Stimulated activated effector memory CD8-positive, alpha-beta T cell treated with anti-CD3 and anti-CD28 coated beads, Interleukin-12 subunit alpha, Interleukin-12 subunit beta, amount 100 ng/mL, for 72 hours (primary cell): ENCODE data around the gene DMAC2.
A peak's percentile ranks its signal among the peaks of the same experiment; 100 is the strongest.

Experiments
- ATAC-seq: fragments of 150-1000 bp; cut with Tn5 transposase; 2 replicates; pipeline ENCODE4 v1.10.0; 2021
- DNase-seq, 2 donors: peaks; one replicate each; pipeline ENCODE4 v3.0.0; 2021 to 2022; ENCODE audit warnings: low spot score in 2 of 2
- H3K27ac Mint-ChIP-seq: one replicate; pipeline ENCODE4 v1.8.0; 2022; ENCODE audit warnings: mild to moderate bottlenecking, mixed read lengths
- H3K36me3 Mint-ChIP-seq: one replicate; pipeline ENCODE4 v1.8.0; 2022; ENCODE audit warnings: mild to moderate bottlenecking, mixed read lengths
- H3K4me1 Mint-ChIP-seq: one replicate; pipeline ENCODE4 v1.8.0; 2022; ENCODE audit warnings: mixed read lengths
- H3K4me3 Mint-ChIP-seq: one replicate; pipeline ENCODE4 v1.8.0; 2022; ENCODE audit warnings: mild to moderate bottlenecking, mixed read lengths
- H3K9me3 Mint-ChIP-seq: one replicate; pipeline ENCODE4 v1.8.0; 2022; ENCODE audit warnings: mixed read lengths

The DMAC2 gene

DNA sequence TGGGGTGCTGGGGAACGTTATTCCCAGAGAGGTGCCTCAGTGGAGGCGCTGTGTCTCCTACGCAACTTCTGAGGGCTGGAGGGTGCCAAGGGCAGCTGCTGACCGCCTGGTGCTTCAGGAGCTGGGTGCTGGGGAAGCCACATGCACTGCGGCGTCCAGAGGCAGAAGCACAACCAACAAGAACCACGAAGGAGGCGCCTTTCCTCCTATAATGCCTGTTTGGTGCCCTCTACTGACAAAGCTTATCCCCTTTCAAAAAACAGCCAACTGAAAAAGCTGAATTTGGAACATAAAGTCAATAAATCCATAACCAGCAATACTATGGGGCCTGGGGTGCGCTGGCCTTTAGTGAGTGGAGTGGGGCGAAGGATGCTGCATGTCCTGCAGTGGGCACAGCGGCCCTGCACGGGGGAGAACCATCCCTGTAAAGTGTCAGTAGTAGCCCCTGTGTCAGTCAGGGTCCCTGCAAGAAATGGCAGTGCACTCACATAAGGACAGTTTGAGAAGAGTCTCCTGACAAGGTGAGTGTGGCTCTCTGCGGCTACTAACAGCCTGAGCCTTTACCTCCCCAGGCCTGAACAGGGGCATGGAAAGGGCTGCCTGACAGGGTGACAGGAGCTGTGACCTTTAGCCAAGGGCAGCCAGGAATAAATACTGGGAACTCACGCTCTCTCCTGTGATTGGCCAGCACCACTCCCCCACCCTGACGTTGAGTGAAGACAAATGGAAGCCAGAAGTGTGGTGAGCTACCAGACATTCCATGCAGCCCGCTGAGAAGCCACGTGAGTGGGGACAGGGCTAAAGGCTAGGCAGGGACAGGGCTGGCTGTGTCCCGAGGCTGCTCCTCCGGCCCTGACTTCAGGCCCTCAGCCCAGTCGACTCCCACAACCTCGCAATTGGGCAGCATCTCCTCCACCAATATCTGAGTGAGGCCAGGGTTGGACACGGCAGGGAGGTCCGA is 8.0 kb downstream of the DMAC2 start:
- peaks cover 43% of the 10 kb centered on the region for H3K4me1 Mint-ChIP-seq
- H3K9me3 Mint-ChIP-seq = no peaks in the 10 kb centered on the region
- ATAC-seq = no peak
- DNase-seq = no peak
- peak overlapping the region; percentile 56 for H3K27ac Mint-ChIP-seq
- H3K4me3 Mint-ChIP-seq = no peak overlapping the region
- H3K36me3 Mint-ChIP-seq = peaks cover 69% of the 10 kb centered on the region

- Mint-ChIP-seq H3K4me1 (peaks cover 45% of the 10 kb centered on the region), H3K4me3 (no peak overlapping the region), H3K36me3 (peaks cover 63% of the 10 kb centered on the region), H3K9me3 (no peaks in the 10 kb centered on the region), H3K27ac (peak overlapping the region; percentile 56)
- ATAC-seq = no peak
- no peak for DNase-seq
Measured at GRCh38 chr19:41430922-41431321, 8.8 kb downstream of the DMAC2 start.

GRCh38 chr19:41428481-41428859 is 11.2 kb downstream of the DMAC2 start:
- H3K36me3 Mint-ChIP-seq = peaks cover 52% of the 10 kb centered on the region
- DNase-seq (no peak), ATAC-seq (no peak)
- H3K4me1 Mint-ChIP-seq = peaks cover 52% of the 10 kb centered on the region
- H3K27ac Mint-ChIP-seq = peak overlapping the region; percentile 96
- peak overlapping the region; percentile 87 for H3K4me3 Mint-ChIP-seq
- no peaks in the 10 kb centered on the region for H3K9me3 Mint-ChIP-seq

DNA sequence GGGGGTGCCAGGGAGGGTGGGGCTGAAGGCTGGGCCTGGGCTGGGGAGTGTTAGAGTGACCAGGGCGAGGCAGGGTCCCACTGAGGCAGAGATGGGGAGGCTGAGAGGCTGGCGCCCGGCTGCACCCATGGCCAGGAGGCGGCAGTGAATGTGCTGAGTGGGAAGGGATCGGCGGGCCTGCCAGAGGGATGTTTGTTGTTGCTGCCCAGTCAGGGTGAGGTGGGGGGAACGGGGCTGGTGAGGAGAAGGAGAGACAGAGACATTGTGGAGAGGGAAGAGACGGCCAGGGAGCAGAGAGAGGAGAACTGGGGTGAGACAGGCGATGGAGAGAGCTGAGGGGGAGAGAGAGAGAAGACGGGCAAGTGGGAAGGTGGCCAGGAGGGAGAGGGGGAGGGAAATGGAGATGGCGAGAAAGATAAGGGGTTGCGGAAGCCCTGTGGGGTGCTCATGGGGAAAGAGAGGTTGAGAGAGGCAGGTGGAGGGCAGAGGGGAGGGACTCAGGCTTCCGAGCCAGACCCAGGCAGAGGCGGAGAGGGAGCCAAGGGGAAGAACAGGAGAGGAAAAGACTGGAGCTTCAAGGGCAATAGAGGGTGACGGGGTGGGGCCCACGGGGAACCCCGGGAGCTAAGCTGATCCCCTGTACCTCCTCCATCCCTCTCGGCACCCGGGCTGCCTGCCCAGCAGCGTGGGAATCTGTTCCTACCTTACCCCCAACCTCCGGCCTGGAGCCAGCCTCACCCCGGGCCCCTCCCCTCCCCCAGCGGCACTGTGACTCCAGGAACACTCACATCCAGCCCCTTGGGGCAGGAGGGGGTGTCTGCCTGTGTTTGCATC is 11.8 kb downstream of the DMAC2 start:
- H3K36me3 Mint-ChIP-seq = peaks cover 52% of the 10 kb centered on the region
- H3K9me3 Mint-ChIP-seq = no peaks in the 10 kb centered on the region
- ATAC-seq (peak; percentile 61), DNase-seq (peak in 1 of 2 donors; percentile 69)
- H3K4me3 Mint-ChIP-seq = peak overlapping the region; percentile 87
- H3K27ac Mint-ChIP-seq = peak overlapping the region; percentile 96
- H3K4me1 Mint-ChIP-seq = peaks cover 52% of the 10 kb centered on the region

DNA sequence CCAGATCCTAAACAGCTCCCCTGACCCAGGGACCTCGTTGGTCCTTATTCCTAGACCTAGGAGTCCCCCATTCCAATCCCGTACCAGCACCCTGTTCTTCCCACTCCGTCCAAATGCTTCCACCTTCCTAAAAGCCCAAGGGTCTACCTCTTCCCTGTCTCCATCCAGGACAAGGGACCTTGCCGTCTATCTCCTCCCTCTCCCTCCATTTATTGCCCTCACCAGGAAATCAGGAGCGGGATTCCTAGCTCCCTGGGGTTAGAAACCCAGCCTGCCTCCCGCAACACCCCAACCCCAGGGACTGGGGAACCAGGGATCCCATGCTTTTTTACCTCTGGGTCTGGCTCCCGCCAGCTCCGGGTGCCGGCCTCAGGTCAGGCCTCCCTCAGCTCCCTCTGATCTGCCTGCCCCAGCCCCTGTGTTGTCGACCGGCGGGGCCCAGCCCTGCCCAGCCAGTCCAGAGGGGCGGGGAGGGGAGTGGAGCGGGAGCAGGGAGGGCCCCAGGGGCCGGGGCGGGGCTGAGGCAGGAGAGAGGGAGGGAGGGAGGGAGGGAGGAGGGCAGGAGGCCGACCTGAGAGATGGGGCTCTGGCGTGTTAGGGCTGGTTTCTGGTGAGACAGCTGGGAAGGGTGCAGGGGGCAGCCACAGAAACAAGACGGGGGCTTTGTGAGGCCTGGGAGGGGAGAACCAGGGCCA is 12.6 kb downstream of the DMAC2 start, which contains the start of gene B3GNT8:
B3GNT8 (minus strand) TSS at position 423 of the 695 bp plus-strand sequence. CDS start 596 bp downstream, outside the sequence.
- ATAC-seq (peak; percentile 82), DNase-seq (peak; percentile 36 to 56)
- Mint-ChIP-seq H3K9me3 (no peaks in the 10 kb centered on the region), H3K36me3 (peaks cover 45% of the 10 kb centered on the region), H3K4me3 (peak within 1 kb of the TSS; percentile 87), H3K4me1 (peaks cover 47% of the 10 kb centered on the region), H3K27ac (peak within 1 kb of the TSS; percentile 96)

GRCh38 chr19:41426116-41426841 is 13.4 kb downstream of the DMAC2 start:
- Mint-ChIP-seq H3K9me3 (no peaks in the 10 kb centered on the region), H3K4me1 (peaks cover 47% of the 10 kb centered on the region), H3K27ac (peak overlapping the region; percentile 96), H3K36me3 (peaks cover 44% of the 10 kb centered on the region), H3K4me3 (peak overlapping the region; percentile 87)
- DNase-seq = no peak
- ATAC-seq = no peak

DNA sequence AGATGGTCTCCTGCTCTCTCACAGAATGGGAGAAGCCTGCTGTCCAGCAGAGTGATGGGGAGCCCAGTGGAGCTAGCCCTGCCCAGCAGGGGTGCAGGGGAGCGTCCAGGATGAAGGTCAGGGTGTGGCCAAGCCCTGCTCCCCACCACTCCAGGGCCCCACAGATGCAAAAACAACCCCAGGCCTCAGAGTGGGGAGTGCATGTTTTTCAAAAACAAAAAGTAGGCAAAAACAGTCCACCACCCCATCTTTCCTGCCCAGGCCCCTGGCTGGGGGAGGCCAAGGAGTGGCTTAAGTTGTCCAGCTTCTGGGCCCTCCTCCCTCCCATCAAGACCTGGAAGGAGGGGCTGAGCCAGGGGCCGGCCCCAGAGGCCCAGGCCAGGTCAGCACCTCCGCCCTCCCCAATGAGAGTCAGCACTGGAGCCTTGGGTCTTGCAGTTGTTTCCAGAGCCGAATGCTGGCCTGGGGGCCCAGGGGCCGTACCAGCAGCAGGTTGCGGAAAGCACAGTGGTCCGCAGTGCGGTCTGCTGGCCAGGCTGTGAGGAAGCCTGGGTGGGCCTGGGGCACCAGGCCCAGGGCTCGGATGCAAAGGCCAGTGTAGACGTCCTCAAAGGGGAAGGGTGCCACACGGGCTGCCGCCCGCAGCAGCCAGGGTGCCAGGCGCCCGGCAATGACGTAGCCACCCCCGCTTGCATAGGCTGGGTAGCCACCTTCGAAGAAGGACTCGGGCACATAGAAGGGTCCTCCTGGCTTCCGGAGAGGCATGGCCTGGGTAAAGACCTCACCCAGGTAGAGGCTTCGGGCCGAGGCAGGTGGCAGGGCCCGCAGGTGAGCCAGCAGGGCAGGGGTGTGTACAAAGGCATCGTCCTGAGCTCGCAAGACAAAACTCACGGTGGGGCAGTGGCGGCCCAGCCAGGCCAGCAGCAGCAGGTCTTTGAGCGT is 14.3 kb downstream of the DMAC2 start:
- Mint-ChIP-seq H3K4me1 (peaks cover 47% of the 10 kb centered on the region), H3K36me3 (peaks cover 49% of the 10 kb centered on the region), H3K27ac (peak overlapping the region; percentile 96), H3K4me3 (peak overlapping the region; percentile 87), H3K9me3 (no peaks in the 10 kb centered on the region)
- DNase-seq (no peak), ATAC-seq (no peak)

DNA sequence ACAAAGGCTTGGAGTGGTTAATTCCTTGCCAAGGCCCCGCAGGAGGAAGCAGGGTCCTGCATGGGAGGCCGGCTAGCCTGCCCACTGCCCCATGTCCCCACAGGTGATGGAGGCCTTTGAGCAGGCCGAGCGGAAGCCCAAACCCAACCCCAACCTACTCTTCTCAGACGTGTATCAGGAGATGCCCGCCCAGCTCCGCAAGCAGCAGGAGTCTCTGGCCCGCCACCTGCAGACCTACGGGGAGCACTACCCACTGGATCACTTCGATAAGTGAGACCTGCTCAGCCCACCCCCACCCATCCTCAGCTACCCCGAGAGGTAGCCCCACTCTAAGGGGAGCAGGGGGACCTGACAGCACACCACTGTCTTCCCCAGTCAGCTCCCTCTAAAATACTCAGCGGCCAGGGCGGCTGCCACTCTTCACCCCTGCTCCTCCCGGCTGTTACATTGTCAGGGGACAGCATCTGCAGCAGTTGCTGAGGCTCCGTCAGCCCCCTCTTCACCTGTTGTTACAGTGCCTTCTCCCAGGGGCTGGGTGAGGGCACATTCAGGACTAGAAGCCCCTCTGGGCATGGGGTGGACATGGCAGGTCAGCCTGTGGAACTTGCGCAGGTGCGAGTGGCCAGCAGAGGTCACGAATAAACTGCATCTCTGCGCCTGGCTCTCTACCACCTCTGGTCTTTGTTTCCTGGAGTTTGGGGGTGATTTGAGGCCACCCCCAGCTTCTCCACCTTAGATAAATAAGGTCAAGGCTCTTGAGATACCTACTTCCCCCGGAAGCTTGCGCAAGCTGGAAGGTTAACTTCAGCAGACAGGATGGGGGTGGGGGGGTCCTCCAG is 15.2 kb downstream of the DMAC2 start:
- H3K4me3 Mint-ChIP-seq = peak overlapping the region; percentile 36
- peaks cover 51% of the 10 kb centered on the region for H3K36me3 Mint-ChIP-seq

GRCh38 chr19:41422955-41423354 is 16.8 kb downstream of the DMAC2 start:
- no peaks in the 10 kb centered on the region for H3K9me3 Mint-ChIP-seq
- ATAC-seq (no peak), DNase-seq (no peak)
- H3K4me1 Mint-ChIP-seq = peaks cover 32% of the 10 kb centered on the region
- H3K4me3 Mint-ChIP-seq = no peak overlapping the region
- H3K27ac Mint-ChIP-seq = peak overlapping the region; percentile 83
- peaks cover 59% of the 10 kb centered on the region for H3K36me3 Mint-ChIP-seq

More for the DNA sequence above, 15.2 kb downstream of the DMAC2 start:
- no peak for DNase-seq
- peak overlapping the region; percentile 91 for H3K27ac Mint-ChIP-seq
- H3K9me3 Mint-ChIP-seq = no peaks in the 10 kb centered on the region
- ATAC-seq = no peak
- peaks cover 47% of the 10 kb centered on the region for H3K4me1 Mint-ChIP-seq

DNA sequence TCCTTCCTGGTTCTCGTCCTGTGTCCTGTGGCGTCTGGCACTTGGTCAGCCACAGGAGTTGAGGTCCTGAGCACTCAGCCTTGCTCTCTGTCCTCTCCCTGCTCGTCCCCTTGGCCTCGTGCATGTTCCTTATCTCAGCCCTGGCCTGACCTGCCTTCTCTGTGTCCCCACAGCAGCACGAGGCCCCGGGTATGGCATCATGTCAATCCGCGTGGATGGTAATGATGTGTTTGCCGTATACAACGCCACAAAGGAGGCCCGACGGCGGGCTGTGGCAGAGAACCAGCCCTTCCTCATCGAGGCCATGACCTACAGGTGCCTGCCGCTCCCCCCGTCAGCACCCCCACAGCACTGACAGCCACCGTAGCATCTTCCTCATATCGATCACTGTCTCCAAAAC is 17.3 kb downstream of the DMAC2 start:
- Mint-ChIP-seq H3K4me3 (no peak overlapping the region), H3K4me1 (peaks cover 27% of the 10 kb centered on the region), H3K27ac (peak overlapping the region; percentile 83), H3K36me3 (peaks cover 59% of the 10 kb centered on the region), H3K9me3 (no peaks in the 10 kb centered on the region)
- no peak for DNase-seq
- ATAC-seq = no peak

GRCh38 chr19:41421973-41422372 is 17.7 kb downstream of the DMAC2 start:
- no peak for DNase-seq
- H3K27ac Mint-ChIP-seq = peak overlapping the region; percentile 83
- no peak overlapping the region for H3K4me3 Mint-ChIP-seq
- ATAC-seq = no peak
- peaks cover 23% of the 10 kb centered on the region for H3K4me1 Mint-ChIP-seq
- H3K9me3 Mint-ChIP-seq = no peaks in the 10 kb centered on the region
- peaks cover 59% of the 10 kb centered on the region for H3K36me3 Mint-ChIP-seq

DNA sequence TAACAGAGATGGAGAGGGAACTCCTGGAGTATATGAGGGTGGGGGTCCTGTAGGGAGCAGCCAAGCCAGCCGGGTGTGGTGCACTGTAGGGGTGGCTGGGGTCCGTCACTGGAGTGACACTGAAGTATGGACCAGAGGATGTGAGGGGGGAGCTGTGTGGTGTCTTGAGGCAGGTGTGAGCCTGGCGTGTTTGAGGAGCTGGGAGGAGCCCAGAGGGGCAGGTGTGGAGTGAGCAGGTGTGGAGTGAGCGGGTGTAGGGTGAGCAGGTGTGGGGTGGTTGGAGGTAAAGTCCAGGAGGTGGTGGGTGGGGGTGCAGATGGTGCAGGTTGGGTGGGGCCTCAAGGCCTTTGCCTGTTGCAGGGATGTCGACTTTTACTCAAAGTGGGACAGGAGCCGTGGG is 18.4 kb downstream of the DMAC2 start:
- DNase-seq = no peak
- H3K36me3 Mint-ChIP-seq = peaks cover 65% of the 10 kb centered on the region
- H3K4me3 Mint-ChIP-seq = no peak overlapping the region
- peak overlapping the region; percentile 83 for H3K27ac Mint-ChIP-seq
- no peaks in the 10 kb centered on the region for H3K9me3 Mint-ChIP-seq
- peak; percentile 6 for ATAC-seq
- peaks cover 18% of the 10 kb centered on the region for H3K4me1 Mint-ChIP-seq
